ENCODE results near the gene VANGL1.
"Not testable (repeated sequence)": the region's sequence is repeated elsewhere in the genome, so short reads cannot be mapped to it uniquely, and the experiment has no call there.

The VANGL1 gene

DNA sequence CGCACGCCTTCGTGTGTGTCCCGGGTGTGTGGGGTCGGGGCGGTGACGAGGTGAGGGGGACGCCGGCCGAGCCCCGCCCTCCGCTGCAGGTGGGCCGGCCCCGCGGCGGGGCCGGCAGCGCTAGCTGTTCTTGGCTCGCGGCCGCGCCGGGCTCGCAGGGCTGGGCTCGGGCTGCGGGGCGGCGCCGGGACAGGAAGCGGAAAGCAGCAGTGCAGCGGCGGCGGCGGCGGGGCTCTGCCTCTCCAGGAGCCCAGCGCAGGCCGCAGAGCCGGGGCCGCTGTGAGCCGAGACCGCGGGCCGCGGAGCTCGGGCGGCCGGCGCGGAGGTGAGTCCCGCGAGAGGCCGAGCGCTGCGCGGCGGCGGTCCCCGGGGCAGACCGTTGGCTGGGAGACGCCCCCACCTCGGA, at the start of gene VANGL1:
Gene VANGL1 (plus strand): TSS at position 209 of the 406 bp plus-strand sequence. CDS start 9,444 bp downstream, outside the sequence.
- no peak for DNase-seq (ENCODE audit: low read depth in 2 of 2)

GRCh38 chr1:115592264-115592663, 49.5 kb upstream of the VANGL1 start:
- DNase-seq (ENCODE audit: low read depth in 2 of 2), result no peak

DNA sequence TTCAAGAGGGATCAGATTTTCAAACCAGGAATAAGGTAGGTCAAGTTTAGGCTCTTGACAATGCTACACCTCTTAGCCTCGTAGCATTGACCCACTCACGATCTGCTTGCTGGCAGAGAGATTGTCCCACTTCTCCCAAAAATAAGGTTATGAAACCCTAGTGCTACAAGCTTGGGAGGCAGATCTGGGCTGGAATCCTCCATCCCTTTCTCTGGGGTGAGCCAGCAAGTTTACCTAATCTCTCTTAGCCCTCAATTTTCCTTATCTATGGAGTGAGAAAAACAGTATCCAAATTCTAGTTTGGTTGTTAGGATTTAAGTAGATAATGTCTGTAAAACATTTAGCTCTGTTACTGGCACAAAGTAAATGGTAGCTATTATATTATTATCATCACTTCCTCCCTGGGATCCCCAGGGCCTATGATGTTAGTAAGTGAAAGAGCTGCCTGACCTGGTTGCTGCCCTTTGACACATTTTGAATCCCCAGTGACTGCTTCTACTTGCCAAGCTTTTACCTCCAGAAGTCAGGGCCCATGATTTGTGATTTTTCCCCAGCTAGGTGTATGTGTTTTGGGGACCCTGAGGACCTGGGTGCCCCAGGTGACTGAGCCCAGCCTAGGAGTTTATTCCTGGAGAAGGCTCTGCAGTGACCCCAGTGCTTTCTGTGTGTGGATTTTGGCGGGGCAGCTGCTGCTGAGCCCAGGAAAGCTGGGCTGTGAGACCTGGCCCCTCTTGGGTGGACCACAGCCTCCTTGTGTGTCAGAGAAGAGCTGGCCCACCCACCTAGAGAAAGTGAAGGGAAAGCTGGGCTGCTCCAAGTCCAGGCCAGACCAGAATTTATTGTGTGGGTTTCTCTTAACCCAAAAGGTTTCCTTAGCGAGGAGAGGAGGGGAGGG, 48.2 kb upstream of the VANGL1 start:
- no peak for DNase-seq (ENCODE audit: low read depth in 2 of 2)

DNA sequence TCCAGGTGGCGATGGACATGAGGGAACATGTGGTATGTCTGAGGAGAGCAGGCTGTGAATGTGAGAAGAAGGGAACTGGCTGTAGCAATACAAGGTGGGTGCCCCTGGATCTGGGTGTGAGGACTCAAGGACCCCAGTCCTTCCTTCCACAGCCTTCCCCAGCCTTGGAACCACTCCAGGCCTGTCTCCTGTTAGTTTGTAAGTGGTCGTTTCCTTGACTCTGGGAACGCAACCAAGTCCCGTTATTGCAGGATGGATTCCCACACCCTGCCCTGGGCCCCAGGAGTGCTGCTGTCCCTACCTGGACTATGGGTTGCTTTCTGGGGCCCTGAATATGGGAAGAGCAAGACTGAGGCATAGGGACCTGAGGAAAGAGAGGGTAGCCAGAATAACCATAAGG, 47.2 kb upstream of the VANGL1 start:
- DNase-seq (ENCODE audit: low read depth in 2 of 2), result no peak

- DNase-seq (ENCODE audit: low read depth in 2 of 2), result peak; percentile 27 to 45
Observed at GRCh38 chr1:115595279-115596079, 46.3 kb upstream of the VANGL1 start.

DNA sequence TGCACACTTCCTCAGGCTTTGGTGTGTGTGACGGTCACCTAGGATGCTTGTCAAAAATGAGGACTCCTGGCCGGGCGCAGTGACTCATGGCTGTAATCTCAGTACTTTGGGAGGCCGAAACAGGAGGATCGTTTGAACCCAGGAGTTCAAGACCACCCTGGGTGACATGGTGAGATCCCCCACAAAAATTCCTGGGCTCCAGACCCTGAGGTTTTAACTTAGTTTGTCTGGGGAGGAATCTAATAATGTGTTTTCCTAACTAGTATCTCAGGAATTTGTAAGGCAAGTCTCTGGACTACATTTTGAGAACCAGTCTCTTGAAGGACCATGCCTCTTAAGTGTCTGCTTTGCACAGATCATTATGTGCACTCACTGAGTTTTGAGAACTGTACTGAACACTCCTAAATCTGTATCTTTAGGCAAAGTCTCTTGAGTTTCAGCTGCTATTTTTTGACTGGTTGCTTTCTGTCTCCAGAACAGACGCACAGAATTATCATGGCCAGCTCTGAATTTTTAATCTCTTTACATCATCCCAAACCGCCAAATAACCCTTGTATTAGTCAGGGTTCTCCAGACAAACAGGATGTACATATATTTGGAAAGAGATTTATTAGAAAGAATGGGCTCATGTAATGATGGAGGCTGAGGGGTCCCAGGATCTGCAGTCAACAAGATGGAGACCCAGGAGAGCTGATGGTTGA, 45.5 kb upstream of the VANGL1 start:
- DNase-seq (ENCODE audit: low read depth in 2 of 2), result no peak

DNA sequence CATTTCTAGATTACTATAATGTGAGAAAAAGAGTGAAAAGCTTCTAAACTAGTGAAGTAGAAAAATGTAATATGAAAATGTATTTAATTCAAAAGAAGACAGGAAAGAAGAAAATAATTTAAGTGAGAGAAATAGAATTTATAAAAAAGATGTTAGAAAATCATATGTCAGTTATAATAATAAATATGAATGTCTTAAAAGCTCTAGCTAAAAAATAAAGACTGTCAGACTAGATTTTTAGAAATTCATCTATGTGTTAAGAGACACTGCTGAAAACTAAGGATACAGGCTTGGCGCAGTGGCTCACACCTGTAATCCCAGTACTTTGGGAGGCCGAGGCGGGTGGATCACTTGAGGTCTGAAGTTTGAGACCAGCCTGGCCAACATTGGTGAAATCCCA, 37.3 kb upstream of the VANGL1 start:
- no peak for DNase-seq (ENCODE audit: low read depth in 2 of 2)

- DNase-seq (ENCODE audit: low read depth in 2 of 2), result no peak
Observed at GRCh38 chr1:115606305-115606704, 35.5 kb upstream of the VANGL1 start.

DNA sequence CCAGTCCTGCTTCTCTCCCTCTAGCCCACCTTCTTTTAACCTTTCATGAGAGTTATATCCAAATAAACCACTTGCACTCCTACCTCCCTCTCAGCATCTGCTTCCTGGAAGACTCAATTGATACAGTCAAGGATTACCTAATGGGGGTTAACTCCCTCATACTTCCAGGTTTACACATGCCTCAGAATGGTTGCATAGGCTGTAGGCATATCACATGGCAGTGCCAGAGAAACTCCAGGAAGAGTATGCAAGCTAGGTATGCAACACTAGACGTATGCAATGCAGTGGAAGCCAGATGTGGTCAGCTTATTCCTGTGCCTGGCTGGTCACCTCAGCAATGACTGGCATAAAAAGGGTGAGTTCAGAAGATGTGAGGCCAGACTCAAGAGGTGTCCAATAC, 32.7 kb upstream of the VANGL1 start:
- no peak for DNase-seq (ENCODE audit: low read depth in 2 of 2)

GRCh38 chr1:115613767-115614166, 28.0 kb upstream of the VANGL1 start:
- no peak for DNase-seq (ENCODE audit: low read depth in 2 of 2)

DNA sequence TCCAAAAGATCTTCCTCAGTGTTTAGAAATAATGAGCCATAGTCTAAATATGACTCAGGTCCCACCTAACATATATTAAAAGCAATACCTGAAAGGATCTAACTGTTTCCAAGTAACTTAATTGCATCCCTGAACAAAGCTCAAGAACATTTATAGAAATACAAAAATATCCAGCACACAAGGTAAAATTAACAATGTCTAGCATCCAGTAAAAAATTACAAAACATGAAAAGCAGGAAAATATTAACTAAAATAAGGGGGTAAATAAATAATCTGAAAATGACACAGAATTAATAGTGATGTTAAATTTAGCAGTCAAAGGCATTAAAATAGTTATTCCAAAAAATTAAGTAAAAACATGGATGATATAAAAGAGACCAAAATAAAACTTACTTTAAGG, 21.3 kb upstream of the VANGL1 start:
- no peak for DNase-seq (ENCODE audit: low read depth in 2 of 2)

DNA sequence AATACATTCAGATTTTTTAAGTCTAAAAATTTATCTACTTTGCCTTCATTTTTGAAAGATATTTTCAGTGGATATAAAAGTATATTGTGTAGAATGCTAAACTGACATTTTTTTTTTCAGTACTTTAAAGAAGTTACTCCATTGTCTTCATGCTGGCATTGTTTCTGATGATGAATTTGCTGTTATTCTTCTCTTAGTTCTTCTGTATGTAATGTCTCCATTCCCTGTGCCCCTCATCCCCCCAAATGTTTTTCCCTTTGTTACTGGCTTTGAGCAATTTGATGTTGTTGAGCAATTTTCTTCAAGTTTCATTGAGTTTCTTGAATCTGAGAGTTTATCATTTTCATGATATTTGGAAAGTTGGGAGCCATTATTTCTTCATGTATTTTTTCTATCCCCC, 20.8 kb upstream of the VANGL1 start:
- DNase-seq (ENCODE audit: low read depth in 2 of 2), result no peak

GRCh38 chr1:115624859-115625258, 16.9 kb upstream of the VANGL1 start:
- DNase-seq (ENCODE audit: low read depth in 2 of 2), result no peak

DNA sequence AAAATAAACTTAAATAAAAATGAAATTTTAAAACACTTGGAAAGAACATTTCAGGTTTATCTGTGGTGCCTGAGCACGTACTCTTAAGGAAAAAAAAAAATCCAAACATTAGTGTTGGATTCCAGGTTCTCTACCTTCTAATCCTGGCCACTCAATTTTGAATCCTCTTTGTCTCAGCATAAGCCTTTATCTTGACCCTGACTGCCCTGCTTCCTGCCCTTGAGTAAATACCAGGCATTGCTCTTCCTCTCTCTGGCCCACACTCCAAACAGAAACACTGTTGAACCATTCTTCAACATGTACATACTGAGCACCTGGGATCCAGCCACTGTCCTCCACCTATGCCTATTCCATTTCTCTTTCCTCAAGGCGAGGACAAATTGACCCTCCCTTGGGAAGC, 11.4 kb upstream of the VANGL1 start:
- DNase-seq (ENCODE audit: low read depth in 2 of 2), result no peak

DNA sequence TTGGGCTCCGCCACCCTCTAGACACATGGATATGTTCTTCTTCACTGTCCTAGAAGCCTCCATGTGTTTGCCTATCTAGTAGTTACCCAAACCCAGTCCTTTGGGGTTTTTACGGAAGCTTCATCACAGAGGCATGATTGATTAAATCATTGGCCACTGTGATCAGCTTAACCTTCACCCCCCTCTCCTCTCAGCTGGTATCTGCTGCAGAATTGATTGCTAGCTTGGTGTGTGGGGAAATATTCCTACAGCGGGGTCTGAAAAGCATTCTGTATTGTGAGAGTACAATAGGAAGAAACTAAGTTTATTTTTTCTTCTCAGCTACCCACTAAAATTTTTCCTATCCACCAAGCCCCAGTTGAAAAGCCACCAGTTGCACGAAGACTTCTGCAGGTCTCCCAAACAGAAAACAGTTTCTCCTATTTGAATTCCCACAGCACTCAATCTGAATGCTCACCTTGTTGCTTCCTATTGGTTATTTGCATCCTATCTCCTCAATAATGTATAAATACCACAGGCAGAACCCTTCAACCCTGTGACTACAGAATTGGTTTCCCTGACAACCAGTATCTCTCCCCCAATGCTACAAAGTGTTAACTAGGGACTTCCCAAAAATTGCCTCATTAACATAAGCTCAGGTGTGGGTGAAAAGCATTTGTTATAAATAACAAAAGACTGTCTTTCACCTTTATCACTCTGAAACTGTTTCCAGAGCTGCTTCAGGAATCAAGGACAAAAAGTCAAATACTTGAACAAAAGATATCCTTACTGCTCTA, 9.3 kb upstream of the VANGL1 start:
- no peak for DNase-seq (ENCODE audit: low read depth in 2 of 2)

DNA sequence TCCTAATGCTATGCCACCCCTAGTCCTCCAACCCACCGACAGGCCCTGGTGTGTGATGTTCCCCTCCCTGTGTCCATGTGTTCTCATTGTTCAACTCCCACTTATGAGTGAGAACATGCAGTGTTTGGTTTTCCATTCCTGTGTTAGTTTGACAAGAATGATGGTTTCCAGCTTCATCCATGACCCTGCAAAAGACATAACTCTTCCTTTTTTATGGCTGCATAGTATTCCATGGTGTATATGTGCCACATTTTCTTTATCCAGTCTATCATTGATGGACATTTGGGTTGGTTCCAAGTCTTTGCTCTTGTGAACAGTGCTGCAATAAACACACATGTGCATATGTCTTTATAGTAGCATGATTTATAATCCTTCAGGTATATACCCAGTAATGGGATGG, 8.2 kb upstream of the VANGL1 start:
- not testable (repeated sequence) for DNase-seq (ENCODE audit: low read depth in 2 of 2)

DNA sequence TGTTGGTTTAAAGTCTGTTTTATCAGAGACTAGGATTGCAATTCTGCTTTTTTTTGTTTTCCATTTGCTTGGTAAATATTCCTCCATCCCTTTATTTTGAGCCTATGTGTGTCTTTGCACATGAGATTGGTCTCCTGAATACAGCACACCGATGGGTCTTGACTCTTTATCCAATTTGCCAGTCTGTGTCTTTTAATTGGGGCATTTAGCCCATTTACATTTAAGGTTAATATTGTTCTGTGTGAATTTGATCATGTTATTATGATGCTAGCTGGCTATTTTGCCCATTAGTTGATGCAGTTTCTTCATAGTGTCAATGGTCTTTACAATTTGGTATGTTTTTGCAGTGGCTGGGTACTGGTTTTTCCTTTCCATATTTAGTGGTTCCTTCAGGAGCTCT, 4.5 kb upstream of the VANGL1 start:
- DNase-seq (ENCODE audit: low read depth in 2 of 2), result not testable (repeated sequence)

- DNase-seq (ENCODE audit: low read depth in 2 of 2), result no peak
Observed at GRCh38 chr1:115640384-115640783, 1.4 kb upstream of the VANGL1 start.

- DNase-seq (ENCODE audit: low read depth in 2 of 2), result no peak
Observed at GRCh38 chr1:115642168-115643072, 650 bp downstream of the VANGL1 start.

DNA sequence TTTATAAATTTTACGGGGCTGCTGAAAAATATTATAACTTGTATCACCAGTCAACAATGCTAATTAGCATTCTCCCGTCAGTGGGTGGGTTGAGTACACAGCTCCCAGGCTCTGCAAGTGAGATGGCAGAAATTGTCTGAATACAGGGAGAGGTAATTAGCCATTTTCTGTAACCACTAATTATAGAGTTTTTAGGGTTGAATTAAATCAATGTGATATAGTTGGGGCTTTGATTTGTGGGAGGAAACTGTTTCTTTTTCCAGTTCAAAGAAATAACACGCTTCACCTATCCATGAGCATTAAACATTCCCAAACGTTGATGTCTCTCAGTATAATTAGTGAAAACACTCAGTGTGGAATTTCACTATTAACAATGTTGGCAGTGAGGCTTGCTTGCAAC, 1.5 kb downstream of the VANGL1 start:
- no peak for DNase-seq (ENCODE audit: low read depth in 2 of 2)
